ENCODE data around the gene TRIM17.

The TRIM17 gene

DNA sequence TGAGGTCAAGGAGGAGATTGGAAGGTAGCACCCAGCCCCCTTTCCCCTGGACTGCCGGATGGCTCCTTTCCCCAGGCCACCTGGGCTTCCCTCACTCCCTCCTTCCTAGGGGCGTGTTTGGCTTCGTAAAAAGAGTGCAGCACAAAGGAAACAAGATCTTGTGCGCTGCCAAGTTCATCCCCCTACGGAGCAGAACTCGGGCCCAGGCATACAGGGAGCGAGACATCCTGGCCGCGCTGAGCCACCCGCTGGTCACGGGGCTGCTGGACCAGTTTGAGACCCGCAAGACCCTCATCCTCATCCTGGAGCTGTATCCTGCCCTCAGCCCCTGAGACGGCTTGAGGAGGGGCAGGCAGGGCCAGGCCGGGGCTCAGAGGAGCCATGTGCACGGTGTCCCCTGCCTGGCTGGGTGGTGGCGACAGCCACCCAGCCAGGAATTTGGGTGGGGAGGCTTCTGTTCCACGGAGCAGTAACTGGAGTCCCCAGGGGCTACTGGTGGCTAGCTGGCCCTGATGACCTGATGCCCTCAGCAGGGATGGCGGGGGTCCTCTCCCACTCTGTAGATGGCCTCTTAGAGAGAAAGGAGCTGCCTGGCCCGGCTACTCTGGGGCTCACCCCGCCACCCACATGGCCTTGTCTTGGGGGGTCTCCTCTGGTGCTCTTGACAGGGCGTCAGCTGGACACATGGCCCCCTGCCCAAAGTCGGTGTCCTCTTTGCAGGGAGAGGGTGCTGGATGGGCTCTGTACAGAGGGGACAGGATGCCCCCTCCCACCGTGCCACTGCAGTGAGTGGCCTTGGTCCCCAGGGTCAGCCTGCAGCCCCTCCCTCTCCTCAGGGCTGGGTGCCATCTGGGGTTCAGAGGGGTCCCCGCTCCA lies 49.6 kb downstream of the TRIM17 start:
- DNase-seq = no peak

DNA sequence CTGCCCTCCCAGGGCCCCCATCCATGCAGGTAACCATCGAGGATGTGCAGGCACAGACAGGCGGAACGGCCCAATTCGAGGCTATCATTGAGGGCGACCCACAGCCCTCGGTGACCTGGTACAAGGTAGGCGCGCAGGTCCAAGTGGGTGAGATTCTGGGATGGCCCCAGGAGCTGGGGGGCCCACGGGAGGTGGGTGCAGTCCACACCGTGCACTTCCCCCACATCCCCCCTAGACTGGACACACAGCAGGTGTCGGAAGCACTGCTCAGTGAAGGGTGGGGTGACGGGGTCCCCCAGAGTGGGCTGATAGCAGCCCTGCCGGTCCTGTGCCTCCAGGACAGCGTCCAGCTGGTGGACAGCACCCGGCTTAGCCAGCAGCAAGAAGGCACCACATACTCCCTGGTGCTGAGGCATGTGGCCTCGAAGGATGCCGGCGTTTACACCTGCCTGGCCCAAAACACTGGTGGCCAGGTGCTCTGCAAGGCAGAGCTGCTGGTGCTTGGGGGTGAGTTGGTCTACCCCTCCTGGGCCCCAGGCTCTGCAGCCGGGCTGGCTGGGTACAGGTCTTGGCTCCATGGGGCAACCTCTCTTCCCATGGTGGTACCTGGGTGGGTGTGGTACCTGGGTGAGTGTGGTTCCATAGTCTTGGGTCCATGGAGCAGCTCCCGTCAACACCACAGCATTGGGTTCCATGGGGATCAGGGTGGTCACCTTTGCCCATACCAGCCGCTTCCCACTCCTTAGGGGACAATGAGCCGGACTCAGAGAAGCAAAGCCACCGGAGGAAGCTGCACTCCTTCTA lies 50.4 kb downstream of the TRIM17 start:
- DNase-seq = no peak

DNA sequence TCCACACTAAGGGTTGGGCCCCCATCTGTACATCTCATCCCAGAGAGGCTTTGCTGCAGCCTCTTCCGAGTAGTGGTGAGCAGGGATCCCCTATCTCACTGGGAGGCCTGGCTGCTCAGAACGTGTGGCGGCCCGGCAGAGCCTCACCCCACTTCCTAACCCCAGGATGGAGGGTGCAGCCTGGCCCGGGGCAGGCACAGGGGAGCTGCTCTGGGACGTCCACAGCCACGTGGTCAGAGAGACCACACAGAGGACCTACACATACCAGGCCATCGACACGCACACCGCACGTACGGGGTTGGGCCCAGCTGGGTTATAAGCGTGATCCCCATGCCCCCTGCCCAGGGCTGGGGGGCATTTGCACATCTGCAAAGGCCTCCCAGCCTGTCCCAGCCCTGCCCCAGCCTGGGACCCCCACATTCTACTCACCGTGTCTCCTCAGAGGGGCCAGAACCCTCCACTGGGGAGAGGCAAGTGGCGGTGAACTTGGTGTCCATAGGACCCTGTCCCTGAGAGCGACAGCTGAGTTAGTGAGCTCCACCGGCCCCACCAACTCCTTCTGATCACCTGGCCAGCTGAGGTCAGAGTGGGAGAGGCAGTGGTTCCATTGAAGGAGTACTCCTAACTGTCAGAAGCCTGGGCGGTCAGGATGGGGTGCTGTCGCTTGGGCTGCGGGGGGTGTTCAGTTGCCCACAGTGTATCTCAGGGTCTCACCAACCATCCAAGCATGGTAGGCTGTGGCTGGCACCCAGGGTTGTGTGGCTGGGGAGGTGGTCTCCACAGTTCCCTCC lies 51.2 kb downstream of the TRIM17 start:
- DNase-seq = no peak

DNA sequence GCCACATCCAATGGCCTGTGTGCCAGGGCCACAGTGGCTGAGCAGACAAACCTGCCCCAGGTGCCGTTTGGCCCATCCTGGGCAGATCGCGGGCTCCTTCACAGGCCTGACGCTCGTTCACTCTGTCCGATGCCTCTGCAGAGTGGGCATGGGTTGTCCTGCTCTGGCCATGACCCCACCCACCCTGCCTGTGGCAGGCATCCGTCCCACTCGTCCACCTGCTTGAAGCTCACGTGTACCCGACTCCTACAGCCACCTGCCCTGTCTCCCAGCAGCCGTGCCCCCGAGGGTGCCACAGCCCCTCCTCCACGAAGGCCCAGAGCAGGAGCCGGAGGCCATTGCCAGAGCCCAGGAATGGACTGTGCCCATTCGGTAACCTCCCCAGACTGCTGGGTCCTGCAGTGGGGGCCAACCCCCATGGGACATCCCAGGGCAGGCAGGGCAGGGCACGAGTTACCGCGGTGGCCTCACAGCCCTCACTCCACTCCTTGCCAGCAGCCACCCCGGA lies 51.9 kb downstream of the TRIM17 start:
- no peak for DNase-seq

DNA sequence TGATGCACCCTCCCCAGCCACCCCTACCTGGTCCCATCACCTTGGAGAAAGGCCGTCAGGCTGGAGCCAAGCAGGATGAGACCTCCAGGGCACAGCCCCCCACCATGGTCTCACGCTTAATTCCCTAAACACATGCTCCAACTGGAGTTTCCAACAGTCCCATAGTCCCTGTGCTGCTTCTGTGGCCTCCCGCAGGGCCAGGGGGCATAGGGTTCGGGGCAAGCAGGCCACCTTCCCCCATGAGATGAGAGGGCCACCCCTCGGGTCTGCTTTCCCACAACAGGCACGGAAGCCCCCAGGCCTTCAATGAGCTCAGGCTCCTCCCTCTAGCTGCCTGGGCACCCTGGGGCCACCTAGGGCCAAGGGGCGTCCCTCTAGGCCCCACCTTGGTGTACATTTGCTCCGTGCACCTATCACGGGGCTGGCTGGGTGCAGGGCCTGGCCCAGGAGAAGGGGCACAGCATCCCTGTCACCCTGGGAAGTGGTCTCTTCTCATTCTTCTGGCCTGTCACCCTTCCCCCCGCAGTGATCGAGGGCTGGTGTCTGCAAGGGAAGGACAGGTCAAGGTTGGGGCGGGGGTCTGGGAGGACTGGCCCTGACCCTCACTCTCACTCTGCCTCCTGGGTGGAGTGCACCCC lies 52.5 kb downstream of the TRIM17 start:
- DNase-seq = no peak

DNA sequence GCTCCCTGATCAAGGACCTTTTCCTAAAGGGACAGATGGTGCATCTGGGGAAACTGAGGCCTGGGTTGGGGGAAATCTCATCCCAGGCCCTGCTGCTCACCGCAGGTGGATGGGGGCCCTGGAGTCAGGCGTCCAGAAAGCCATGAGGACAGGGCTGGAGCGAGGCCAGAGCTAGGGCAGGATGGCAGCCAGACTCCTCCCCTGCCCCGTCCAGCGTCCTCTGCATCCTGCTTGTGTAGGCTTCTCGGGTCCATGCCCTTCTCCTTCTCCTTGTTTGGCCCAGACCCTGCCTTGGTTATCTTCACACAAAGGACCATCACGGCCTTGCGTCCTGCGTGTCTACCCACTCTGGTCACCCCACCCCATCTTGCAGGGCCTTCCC lies 53.0 kb downstream of the TRIM17 start:
- DNase-seq = no peak

DNA sequence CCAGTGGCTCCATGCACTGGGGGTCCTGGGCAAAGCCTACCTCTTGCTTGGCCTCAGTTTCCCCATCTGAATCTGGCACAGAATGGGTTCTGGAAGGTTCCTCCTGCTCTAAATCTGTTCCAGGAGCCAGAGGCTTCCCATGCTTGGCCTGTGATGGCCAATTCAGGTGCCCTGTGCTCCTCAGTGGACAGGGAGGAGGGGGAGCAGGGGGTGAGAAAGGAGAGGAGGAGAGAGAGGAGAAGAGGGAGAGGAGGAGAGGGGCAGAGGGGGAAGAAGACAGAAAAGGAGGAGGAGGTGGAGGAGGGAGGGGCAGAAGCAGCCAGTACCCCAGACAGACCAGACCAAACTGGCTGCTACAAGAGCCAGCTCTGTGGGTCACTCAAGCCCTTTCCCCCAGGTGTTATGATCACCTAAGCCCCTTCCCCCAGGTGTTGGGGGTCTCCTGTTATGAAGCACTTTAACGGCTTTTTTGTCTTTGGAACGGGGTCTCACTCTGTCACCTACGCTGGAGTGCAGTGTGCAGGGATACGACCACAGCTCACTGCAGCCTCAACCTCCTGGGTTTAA lies 53.7 kb downstream of the TRIM17 start:
- DNase-seq = no peak

DNA sequence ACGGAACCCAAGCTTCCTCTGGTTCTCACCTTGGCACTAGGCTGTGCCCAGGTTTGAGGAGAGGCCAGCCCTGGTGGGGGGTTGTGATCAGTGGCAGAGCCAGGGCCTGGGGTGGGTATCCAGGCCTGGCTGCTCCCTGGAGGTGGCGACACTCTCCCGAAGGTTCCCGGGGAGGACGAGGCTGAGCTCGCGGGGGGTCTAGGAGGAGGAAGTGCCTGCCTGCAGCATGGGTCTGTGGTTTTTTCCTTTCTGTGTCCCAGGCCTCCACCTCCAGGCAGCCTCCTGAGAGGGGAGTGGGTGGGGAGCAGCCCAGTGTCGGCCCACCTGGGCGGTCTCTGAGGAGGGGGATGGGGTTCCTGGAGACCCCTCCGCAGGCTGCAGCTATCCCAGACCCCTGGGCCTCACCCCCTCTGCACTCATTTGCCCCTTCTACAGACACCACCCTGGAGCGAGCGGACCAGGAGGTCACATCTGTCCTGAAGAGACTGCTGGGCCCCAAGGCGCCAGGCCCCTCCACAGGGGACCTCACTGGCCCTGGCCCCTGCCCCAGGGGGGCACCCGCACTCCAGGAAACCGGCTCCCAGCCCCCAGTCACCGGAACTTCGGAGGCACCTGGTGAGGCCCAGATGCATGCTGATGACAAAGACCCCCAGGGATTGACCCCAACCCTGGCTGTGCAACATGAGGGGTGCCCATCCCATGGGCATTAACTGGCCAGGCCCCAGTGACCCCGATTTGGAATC lies 54.3 kb downstream of the TRIM17 start:
- DNase-seq = no peak

DNA sequence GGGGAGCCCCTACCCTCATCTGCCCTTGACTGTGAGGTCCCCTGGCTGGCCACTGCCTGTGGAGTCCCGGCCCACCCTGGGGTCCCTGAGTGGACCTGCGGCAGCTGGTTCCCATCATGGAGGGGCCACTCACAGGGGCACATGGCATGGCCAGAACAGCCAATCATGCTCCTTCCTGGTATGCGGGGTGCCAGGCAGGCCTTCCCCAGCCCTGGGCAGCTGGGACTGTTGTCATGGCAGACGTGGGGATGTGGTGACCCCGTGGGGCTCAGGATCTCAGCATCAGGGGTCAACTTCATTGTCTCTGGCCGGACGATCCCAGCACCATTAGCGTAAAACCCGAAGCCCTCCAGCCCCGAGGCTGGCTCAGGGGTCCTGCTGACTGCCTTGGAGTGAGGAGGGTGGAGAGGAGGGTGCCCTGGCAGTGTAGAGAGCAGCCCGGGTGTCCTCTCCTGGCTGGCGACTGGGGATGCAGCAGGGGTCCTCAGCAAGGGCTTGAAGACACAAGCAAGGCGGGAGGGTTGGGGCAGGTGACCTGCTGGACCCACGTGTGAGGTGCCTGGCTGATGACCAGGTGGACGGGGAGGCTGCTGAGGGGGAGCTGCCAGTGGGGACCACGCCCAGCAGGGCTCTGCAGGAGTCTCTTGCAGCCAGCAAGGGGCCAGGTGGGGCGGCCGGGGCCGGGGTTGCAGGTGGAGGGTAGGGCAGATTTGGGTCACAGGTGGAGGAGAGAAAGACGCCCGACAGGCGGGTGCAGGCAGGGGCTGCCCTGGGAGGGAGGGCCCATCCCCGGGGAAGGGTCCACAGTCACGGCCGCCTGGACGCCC lies 55.1 kb downstream of the TRIM17 start:
- no peak for DNase-seq

DNA sequence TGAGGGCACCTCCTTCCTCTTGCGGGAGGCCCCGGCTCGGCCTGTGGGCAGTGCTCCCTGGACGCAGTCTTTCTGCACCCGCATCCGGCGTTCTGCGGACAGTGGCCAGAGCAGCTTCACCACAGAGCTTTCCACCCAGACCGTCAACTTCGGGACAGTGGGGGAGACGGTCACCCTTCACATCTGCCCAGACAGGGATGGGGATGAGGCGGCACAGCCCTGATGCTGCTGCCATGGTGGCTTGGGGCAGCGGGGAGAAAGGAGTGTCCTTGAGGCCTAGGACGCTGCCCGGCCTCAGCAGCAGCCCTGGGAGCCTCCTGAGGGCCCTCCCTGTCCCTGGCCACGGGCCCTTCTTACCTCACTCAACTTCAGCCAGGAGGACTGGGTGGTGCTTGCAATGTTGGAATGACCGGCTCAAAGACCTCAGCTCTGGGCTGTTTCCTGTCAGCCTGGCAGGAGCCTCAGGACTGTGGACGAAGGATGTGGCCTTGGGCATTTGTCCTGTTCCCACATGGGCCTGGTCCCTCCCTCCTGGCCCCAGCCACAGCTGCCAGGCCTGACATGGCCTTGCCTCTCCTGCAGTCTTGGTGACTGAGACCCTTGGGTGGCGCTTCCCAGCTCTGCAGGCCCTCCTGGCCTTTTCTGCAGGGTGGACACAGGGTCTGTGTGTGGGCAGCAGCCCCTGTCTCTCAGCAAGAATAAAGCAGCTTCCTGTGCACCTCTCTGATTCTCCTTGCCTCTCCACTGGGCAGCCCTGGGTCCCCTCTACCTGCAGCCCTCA lies 55.9 kb downstream of the TRIM17 start:
- DNase-seq = no peak

DNA sequence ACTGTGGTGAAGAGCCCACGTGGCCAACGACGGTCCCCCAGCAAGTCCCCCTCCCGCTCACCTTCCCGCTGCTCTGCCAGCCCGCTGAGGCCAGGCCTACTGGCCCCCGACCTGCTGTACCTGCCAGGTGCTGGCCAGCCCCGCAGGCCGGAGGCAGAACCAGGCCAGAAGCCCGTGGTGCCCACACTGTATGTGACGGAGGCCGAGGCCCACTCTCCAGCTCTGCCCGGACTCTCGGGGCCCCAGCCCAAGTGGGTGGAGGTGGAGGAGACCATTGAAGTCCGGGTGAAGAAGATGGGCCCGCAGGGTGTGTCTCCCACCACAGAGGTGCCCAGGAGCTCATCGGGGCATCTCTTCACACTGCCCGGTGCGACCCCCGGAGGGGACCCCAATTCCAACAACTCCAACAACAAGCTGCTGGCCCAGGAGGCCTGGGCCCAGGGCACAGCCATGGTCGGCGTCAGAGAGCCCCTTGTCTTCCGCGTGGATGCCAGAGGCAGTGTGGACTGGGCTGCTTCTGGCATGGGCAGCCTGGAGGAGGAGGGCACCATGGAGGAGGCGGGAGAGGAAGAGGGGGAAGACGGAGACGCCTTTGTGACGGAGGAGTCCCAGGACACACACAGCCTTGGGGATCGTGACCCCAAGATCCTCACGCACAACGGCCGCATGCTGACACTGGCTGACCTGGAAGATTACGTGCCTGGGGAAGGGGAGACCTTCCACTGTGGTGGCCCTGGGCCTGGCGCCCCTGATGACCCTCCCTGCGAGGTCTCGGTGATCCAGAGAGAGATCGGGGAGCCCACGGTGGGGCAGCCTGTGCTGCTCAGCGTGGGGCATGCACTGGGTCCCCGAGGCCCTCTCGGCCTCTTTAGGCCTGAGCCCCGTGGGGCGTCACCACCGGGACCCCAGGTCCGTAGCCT lies 56.8 kb downstream of the TRIM17 start:
- DNase-seq = no peak

DNA sequence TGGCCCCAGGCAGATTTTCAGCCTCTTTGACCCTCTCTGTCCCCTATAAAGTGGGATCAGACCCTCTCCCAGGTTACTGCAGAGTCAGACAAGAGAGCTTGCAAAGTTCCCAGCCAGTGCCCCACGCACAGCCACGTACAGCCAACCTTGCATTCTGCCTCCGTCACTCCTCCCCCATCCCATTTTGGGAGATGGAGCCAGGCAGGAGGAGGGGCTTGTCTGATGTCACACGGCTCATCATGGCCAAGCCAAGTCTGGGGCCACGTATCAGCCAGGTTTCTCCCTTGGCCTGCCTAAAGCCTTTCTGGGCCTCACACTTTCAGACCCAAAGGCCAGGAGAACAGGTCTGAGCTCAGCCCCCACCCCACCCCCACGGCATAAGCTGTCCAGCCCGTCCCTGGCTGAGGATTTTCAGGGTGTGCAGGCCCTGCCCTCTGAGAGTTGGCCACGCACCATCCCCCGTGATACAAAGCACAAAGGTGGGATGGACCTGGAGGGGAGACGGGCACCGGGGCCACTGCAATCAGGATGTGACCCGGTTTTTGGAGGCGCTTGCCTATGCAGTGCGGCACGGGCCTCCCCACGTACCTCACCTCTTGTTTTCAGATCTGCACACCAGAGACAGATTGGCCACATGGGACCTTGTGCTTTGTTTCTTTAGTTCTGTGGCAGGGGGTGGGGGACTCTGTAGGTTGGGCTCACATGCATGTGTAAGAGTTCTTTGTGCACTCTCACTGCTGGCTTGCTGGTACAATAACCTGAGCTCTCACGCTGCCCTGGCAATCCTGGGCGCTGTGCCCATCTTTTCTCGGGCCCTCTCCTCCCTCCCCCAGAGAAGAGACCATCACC lies 57.7 kb downstream of the TRIM17 start:
- no peak for DNase-seq

DNA sequence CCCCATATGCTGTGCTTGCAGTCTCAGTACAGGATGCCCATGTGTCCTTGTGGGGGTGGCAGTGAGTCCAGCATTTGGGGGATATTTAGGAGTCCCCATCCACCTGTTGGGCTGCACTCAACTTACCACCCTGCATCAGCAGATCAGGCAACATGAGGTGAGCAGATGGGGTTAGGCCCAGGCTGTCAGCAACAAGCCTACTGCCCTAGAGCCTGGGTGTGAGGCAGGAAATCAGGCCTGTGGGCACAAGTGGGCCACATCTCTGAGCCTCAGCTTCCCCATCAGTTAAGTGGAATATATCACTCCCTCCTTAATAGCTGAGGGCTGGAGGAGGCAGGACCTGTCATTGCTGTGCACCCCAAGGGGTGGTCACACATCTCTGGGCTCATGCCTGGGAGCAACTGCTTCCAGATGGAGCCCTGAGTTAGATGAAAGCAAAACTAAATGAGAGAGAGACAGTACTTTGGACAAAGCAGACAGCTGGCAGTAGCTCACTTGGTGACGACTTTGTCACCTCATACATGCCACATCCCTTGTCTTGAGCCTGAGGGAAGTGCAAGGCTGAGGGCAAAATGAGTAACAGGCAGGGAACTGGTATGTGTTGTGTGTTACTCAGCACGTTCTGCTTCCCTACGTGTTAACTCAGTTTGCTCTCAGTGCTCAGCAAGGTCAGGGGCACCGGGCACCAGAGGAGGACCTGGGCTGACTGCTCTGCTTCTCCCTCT lies 58.5 kb downstream of the TRIM17 start:
- no peak for DNase-seq

Measured in NCI-H1105 treated with DMSO at 0.1 percent for 48 hours (cell line).